ENCODE data around the gene TMPRSS11A. TPM values are rescaled to one million over a fixed set of nuclear protein-coding genes. Genes with fewer than 3 reads are reported as not detected.

The TMPRSS11A gene
- total RNA-seq, result not detected

GRCh38 chr4:67963356-67963755 lies at the start of gene TMPRSS11A:
TMPRSS11A (minus strand) TSS chr4:67963493; CDS start chr4:67963393, 100 bp downstream.
- no peak for FAIRE-seq

GRCh38 chr4:68011684-68012083 lies 48.4 kb upstream of the TMPRSS11A start:
- DNase-seq (ENCODE audit: low spot score in 2 of 2) (no peak), FAIRE-seq (no peak)

More at GRCh38 chr4:67963356-67963755, at the start of gene TMPRSS11A:
- no peak for DNase-seq (ENCODE audit: low spot score in 2 of 2)

- DNase-seq (ENCODE audit: low spot score in 2 of 2) (no peak), FAIRE-seq (no peak)
Observed at GRCh38 chr4:68002906-68003305, 39.6 kb upstream of the TMPRSS11A start.

- DNase-seq (ENCODE audit: low spot score in 2 of 2) (no peak), FAIRE-seq (no peak)
Observed at GRCh38 chr4:67996127-67996526, 32.8 kb upstream of the TMPRSS11A start.

- DNase-seq (ENCODE audit: low spot score in 2 of 2) (no peak), FAIRE-seq (no peak)
Observed at GRCh38 chr4:67988991-67989390, 25.7 kb upstream of the TMPRSS11A start.

- DNase-seq (ENCODE audit: low spot score in 2 of 2) (no peak), FAIRE-seq (no peak)
Observed at GRCh38 chr4:67983333-67983732, 20.0 kb upstream of the TMPRSS11A start.

GRCh38 chr4:67980512-67980911 lies 17.2 kb upstream of the TMPRSS11A start:
- FAIRE-seq, result no peak

GRCh38 chr4:67973608-67974007 lies 10.3 kb upstream of the TMPRSS11A start:
- no peak for FAIRE-seq
- DNase-seq (ENCODE audit: low spot score in 2 of 2), result no peak

More at GRCh38 chr4:67980512-67980911, 17.2 kb upstream of the TMPRSS11A start:
- DNase-seq (ENCODE audit: low spot score in 2 of 2), result no peak

- no peak for DNase-seq (ENCODE audit: low spot score in 2 of 2)
- no peak for FAIRE-seq
Observed at GRCh38 chr4:67954890-67955289, 8.4 kb downstream of the TMPRSS11A start.

- FAIRE-seq (no peak), DNase-seq (ENCODE audit: low spot score in 2 of 2) (no peak)
Observed at GRCh38 chr4:67941074-67941473, 22.2 kb downstream of the TMPRSS11A start.

GRCh38 chr4:67940506-67940905 lies 22.8 kb downstream of the TMPRSS11A start:
- DNase-seq (ENCODE audit: low spot score in 2 of 2) (no peak), FAIRE-seq (no peak)

- FAIRE-seq, result no peak
- no peak for DNase-seq (ENCODE audit: low spot score in 2 of 2)
Observed at GRCh38 chr4:67939195-67939594, 24.1 kb downstream of the TMPRSS11A start.

- FAIRE-seq (no peak), DNase-seq (ENCODE audit: low spot score in 2 of 2) (no peak)
Observed at GRCh38 chr4:67935888-67936287, 27.4 kb downstream of the TMPRSS11A start.

- no peak for FAIRE-seq
- DNase-seq (ENCODE audit: low spot score in 2 of 2), result no peak
Observed at GRCh38 chr4:67934628-67935027, 28.7 kb downstream of the TMPRSS11A start.

GRCh38 chr4:67933755-67934154 lies 29.5 kb downstream of the TMPRSS11A start:
- FAIRE-seq (no peak), DNase-seq (ENCODE audit: low spot score in 2 of 2) (no peak)

GRCh38 chr4:67933038-67933437 lies 30.3 kb downstream of the TMPRSS11A start:
- DNase-seq (ENCODE audit: low spot score in 2 of 2), result no peak
- no peak for FAIRE-seq

- no peak for FAIRE-seq
- no peak for DNase-seq (ENCODE audit: low spot score in 2 of 2)
Observed at GRCh38 chr4:67931256-67931655, 32.0 kb downstream of the TMPRSS11A start.

- no peak for FAIRE-seq
- no peak for DNase-seq (ENCODE audit: low spot score in 2 of 2)
Observed at GRCh38 chr4:67929426-67929825, 33.9 kb downstream of the TMPRSS11A start.

GRCh38 chr4:67928546-67928945 lies 34.7 kb downstream of the TMPRSS11A start:
- no peak for FAIRE-seq
- DNase-seq (ENCODE audit: low spot score in 2 of 2), result no peak

GRCh38 chr4:67927251-67927650 lies 36.0 kb downstream of the TMPRSS11A start:
- FAIRE-seq, result no peak
- DNase-seq (ENCODE audit: low spot score in 2 of 2), result no peak

- FAIRE-seq (no peak), DNase-seq (ENCODE audit: low spot score in 2 of 2) (no peak)
Observed at GRCh38 chr4:67926485-67926884, 36.8 kb downstream of the TMPRSS11A start.

- FAIRE-seq, result no peak
Observed at GRCh38 chr4:67922697-67923096, 40.6 kb downstream of the TMPRSS11A start.

GRCh38 chr4:67918428-67918827 lies 44.9 kb downstream of the TMPRSS11A start:
- FAIRE-seq (no peak), DNase-seq (ENCODE audit: low spot score in 2 of 2) (no peak)

More at GRCh38 chr4:67922697-67923096, 40.6 kb downstream of the TMPRSS11A start:
- DNase-seq (ENCODE audit: low spot score in 2 of 2), result no peak
